ENCODE data around the gene F10. TPM values are rescaled to one million over a fixed set of nuclear protein-coding genes. Genes with fewer than 3 reads are reported as not detected.
"Not testable (repeated sequence)": the region's sequence is repeated elsewhere in the genome, so short reads cannot be mapped to it uniquely, and the experiment has no call there.

Gene F10
- total RNA-seq, 2 donors from 2014 or later: 21.9 to 27.5 TPM

- peaks cover 0 to 12% of the 10 kb centered on the region in 2 donors for H3K27me3 ChIP-seq
- no peak overlapping the region for H3K4me3 ChIP-seq
- no peak for TF ChIP-seq CTCF (IDR thresholded peaks at IDR 0.05)
- peaks cover 0 to 17% of the 10 kb centered on the region in 2 donors for H3K4me1 ChIP-seq
- DNase-seq (ENCODE audit: low spot score): no peak
- H3K36me3 ChIP-seq: no peaks in the 10 kb centered on the region
- H3K9me3 ChIP-seq: no peaks in the 10 kb centered on the region
- no peak overlapping the region for H3K27ac ChIP-seq
Measured at GRCh38 chr13:113106711-113107351, 15.8 kb upstream of the F10 start.

GRCh38 chr13:113108521-113108920 is 14.1 kb upstream of the F10 start:
- not testable (repeated sequence) for H3K4me3 ChIP-seq; DNase-seq (ENCODE audit: low spot score)

GRCh38 chr13:113109151-113110047 is 13.2 kb upstream of the F10 start:
- no peak for TF ChIP-seq CTCF (IDR thresholded peaks at IDR 0.05)
- peaks cover 0 to 17% of the 10 kb centered on the region in 2 donors for H3K4me1 ChIP-seq
- H3K4me3 ChIP-seq: peak overlapping the region in 1 of 2 donors; percentile 55
- no peak for DNase-seq (ENCODE audit: low spot score)
- no peaks in the 10 kb centered on the region for H3K36me3 ChIP-seq
- no peak overlapping the region for H3K27ac ChIP-seq
- H3K27me3 ChIP-seq: peaks cover 0 to 12% of the 10 kb centered on the region in 2 donors
- no peaks in the 10 kb centered on the region for H3K9me3 ChIP-seq

More at GRCh38 chr13:113108521-113108920, 14.1 kb upstream of the F10 start:
- H3K9me3 ChIP-seq, H3K27ac ChIP-seq, H3K36me3 ChIP-seq: not testable (repeated sequence)
- peaks cover 0 to 17% of the 10 kb centered on the region in 2 donors for H3K4me1 ChIP-seq
- peaks cover 0 to 12% of the 10 kb centered on the region in 2 donors for H3K27me3 ChIP-seq

- TF ChIP-seq CTCF (IDR thresholded peaks at IDR 0.05): no peak
- Histone ChIP-seq H3K27ac (no peak overlapping the region), H3K9me3 (no peaks in the 10 kb centered on the region), H3K4me3 (peak overlapping the region; percentile 33 to 55), H3K36me3 (no peaks in the 10 kb centered on the region), H3K4me1 (peaks cover 0 to 17% of the 10 kb centered on the region in 2 donors), H3K27me3 (peaks cover 0 to 12% of the 10 kb centered on the region in 2 donors)
- DNase-seq (ENCODE audit: low spot score): no peak
Measured at GRCh38 chr13:113110048-113110851, 12.3 kb upstream of the F10 start.

DNA sequence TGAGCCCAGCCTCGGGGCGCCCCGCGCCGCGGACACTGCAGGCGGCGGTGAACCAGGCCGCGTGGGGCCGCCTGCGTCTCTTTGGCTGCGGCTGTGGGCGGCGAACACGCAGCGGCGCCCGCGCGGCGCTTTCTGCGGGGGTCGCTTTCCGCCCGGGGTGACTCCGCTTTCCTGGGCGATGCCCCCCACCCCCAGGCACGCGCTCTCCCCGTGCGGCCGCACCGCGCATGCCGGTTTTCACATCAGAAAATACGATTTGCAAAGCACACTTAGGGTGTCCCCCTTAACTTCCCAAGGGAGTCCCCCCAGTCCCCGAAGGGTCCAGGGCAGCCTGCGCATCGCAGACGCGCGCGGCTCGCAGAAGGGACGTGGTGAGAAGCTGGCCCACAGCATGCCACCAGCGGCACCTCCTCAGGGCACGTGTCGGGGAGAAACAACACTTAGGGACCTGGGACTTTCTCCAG is 11.7 kb upstream of the F10 start:
- Histone ChIP-seq H3K9me3 (no peaks in the 10 kb centered on the region), H3K4me3 (peak overlapping the region; percentile 33 to 55), H3K27me3 (peaks cover 0 to 12% of the 10 kb centered on the region in 2 donors), H3K4me1 (peaks cover 0 to 17% of the 10 kb centered on the region in 2 donors), H3K36me3 (no peaks in the 10 kb centered on the region), H3K27ac (no peak overlapping the region)
- DNase-seq (ENCODE audit: low spot score): no peak
- TF ChIP-seq CTCF (IDR thresholded peaks at IDR 0.05): no peak

GRCh38 chr13:113111821-113112220 is 10.8 kb upstream of the F10 start:
- Histone ChIP-seq H3K4me1 (peaks cover 0 to 17% of the 10 kb centered on the region in 2 donors), H3K27me3 (peaks cover 0 to 12% of the 10 kb centered on the region in 2 donors)
- DNase-seq (ENCODE audit: low spot score); H3K27ac ChIP-seq; H3K36me3 ChIP-seq; H3K9me3 ChIP-seq; H3K4me3 ChIP-seq: not testable (repeated sequence)

DNA sequence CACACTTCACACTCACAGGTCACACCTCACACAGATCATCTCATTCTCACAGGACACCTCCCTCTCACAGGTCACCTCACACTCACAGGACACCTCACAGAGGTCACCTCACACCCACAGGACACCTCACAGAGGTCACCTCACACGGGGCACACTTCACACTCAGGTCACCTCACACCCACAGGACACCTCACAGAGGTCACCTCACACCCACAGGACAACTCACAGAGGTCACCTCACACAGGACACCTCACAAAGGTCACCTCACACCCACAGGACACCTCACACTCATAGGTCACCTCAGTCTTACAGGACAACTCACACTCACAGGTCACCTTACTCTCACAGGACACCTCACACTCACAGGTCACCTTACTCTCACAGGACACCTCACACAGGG is 10.1 kb upstream of the F10 start:
- not testable (repeated sequence) for H3K27ac ChIP-seq; H3K36me3 ChIP-seq; H3K9me3 ChIP-seq; DNase-seq (ENCODE audit: low spot score); H3K4me3 ChIP-seq
- Histone ChIP-seq H3K4me1 (peaks cover 0 to 17% of the 10 kb centered on the region in 2 donors), H3K27me3 (peaks cover 0 to 12% of the 10 kb centered on the region in 2 donors)

Data from right atrium auricular region (tissue), 2 donors.